MCF 10A (cell line): ENCODE data around the gene ALDH1B1. TPM values are rescaled to one million over a fixed set of nuclear protein-coding genes. Genes with fewer than 3 reads are reported as not detected.

ENCODE experiments used
- BruUV-seq: library from RNA; stranded (reverse); fragments of 400-500 nt; replicated peaks from 2 replicates; lab custom pipeline; 2021; lab: Mats Ljungman, UMichigan
- CTCF ChIA-PET: fragments of 300-600 bp; sonication (Branson Sonifier 250); formaldehyde crosslinking; extraction: SDS; loops from one replicate; lab custom pipeline; 2021; ENCODE audit warnings: antibody characterized with exemption, inconsistent platforms; lab: Yijun Ruan, JAX
- POLR2A ChIA-PET: fragments of 300-600, 350-650 bp; sonication (Branson Sonifier 250); formaldehyde crosslinking; extraction: SDS; loops from one replicate; lab custom pipeline; 2020; ENCODE audit warnings: antibody characterized with exemption, inconsistent platforms; lab: Yijun Ruan, JAX
- DNase-seq: peaks from one replicate; pipeline ENCODE4 v3.0.0-alpha.2; 2018; ENCODE audit not compliant: unreplicated experiment
- H3K27ac Mint-ChIP-seq: one replicate; pipeline ENCODE4 v1.8.0; 2022; ENCODE audit warnings: mild to moderate bottlenecking, low read depth, mixed read lengths; ENCODE audit not compliant: unreplicated experiment
- H3K27me3 Mint-ChIP-seq: one replicate; pipeline ENCODE4 v1.8.0; 2022; ENCODE audit warnings: mixed read lengths; ENCODE audit not compliant: insufficient read depth, unreplicated experiment
- H3K36me3 Mint-ChIP-seq: one replicate; pipeline ENCODE4 v1.8.0; 2022; ENCODE audit warnings: mild to moderate bottlenecking, moderate library complexity, mixed read lengths; ENCODE audit not compliant: insufficient read depth, unreplicated experiment
- H3K4me1 Mint-ChIP-seq: one replicate; pipeline ENCODE4 v1.8.0; 2022; ENCODE audit warnings: mixed read lengths; ENCODE audit not compliant: insufficient read depth, unreplicated experiment
- H3K4me3 Mint-ChIP-seq: one replicate; pipeline ENCODE4 v1.8.0; 2022; ENCODE audit warnings: mild to moderate bottlenecking, moderate library complexity, mixed read lengths; ENCODE audit not compliant: unreplicated experiment
- H3K9me3 Mint-ChIP-seq: one replicate; pipeline ENCODE4 v1.8.0; 2022; ENCODE audit warnings: mixed read lengths; ENCODE audit not compliant: unreplicated experiment
- intact Hi-C: fragments of 100-400 bp; cut with micrococcal nuclease; formaldehyde crosslinking; loops from 2 replicates; pipeline ENCODE4 v1.14.1; 2022
- total RNA-seq: library from RNA; stranded (reverse); gene quantifications from 2 replicates; pipeline ENCODE4 v1.2.3, GENCODE V29; 2022
- TF ChIP-seq, protein P1 (sequence below): fragments of 200-600 bp; IDR thresholded peaks from one replicate; pipeline ENCODE4 v1.8.0; 2022; ENCODE audit warnings: antibody characterized with exemption, mild to moderate bottlenecking; ENCODE audit not compliant: unreplicated experiment

Gene ALDH1B1
- total RNA-seq, 1 experiment from 2014 or later, result 26.2 TPM

DNA sequence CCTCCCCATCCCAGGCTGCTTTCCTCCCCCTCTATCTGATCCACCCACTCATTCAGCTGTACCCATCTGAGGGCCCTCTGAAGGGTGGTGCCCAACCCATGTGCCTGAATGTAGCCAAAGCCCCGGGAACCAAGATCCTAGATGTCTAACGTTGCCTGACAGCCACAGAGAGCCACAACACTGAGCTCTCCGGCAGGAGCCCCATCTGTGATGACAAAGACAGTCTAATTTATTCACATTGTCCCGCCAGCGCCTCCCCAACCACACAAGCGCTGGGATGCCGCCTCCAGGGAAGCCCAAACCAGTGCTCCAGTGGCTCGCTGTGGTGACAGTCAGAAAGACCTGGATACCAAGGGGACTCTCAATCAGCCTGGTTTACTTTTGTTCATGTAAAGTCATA is 23.4 kb downstream of the ALDH1B1 start:
- no peaks in the 10 kb centered on the region for H3K36me3 Mint-ChIP-seq
- no peak for DNase-seq
- ChIA-PET CTCF (interaction anchor here (0.6 kb wide), 1 partner anchor 219 kb away, joined by 4 read pairs; no protein-coding TSS in a partner anchor), POLR2A (no interaction called here)
- TF ChIP-seq, protein P1, sequence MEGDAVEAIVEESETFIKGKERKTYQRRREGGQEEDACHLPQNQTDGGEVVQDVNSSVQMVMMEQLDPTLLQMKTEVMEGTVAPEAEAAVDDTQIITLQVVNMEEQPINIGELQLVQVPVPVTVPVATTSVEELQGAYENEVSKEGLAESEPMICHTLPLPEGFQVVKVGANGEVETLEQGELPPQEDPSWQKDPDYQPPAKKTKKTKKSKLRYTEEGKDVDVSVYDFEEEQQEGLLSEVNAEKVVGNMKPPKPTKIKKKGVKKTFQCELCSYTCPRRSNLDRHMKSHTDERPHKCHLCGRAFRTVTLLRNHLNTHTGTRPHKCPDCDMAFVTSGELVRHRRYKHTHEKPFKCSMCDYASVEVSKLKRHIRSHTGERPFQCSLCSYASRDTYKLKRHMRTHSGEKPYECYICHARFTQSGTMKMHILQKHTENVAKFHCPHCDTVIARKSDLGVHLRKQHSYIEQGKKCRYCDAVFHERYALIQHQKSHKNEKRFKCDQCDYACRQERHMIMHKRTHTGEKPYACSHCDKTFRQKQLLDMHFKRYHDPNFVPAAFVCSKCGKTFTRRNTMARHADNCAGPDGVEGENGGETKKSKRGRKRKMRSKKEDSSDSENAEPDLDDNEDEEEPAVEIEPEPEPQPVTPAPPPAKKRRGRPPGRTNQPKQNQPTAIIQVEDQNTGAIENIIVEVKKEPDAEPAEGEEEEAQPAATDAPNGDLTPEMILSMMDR, result no peak
- H3K27me3 Mint-ChIP-seq, result peaks cover 39% of the 10 kb centered on the region
- intact Hi-C loops, result loop anchor here (10.0 kb wide), 1 partner anchor 159 kb away; no protein-coding TSS in a partner anchor
- H3K9me3 Mint-ChIP-seq, result no peaks in the 10 kb centered on the region
- H3K27ac Mint-ChIP-seq, result no peak overlapping the region
- H3K4me3 Mint-ChIP-seq, result no peak overlapping the region
- no peaks in the 10 kb centered on the region for H3K4me1 Mint-ChIP-seq
- no TSS peak for BruUV-seq

GRCh38 chr9:38416461-38416860 is 24.0 kb downstream of the ALDH1B1 start:
- ChIA-PET CTCF (interaction anchor here (0.5 to 6.0 kb wide), 12 partner anchors 8 to 973 kb away, joined by 3 to 37 read pairs (median 4); no protein-coding TSS in a partner anchor), POLR2A (no interaction called here)
- DNase-seq, result no peak
- intact Hi-C loops, result loop anchor here (10.0 kb wide), 1 partner anchor 158 kb away; no protein-coding TSS in a partner anchor
- Mint-ChIP-seq H3K4me3 (no peak overlapping the region), H3K36me3 (no peaks in the 10 kb centered on the region), H3K27me3 (peaks cover 33% of the 10 kb centered on the region), H3K27ac (no peak overlapping the region), H3K4me1 (no peaks in the 10 kb centered on the region), H3K9me3 (no peaks in the 10 kb centered on the region)
- BruUV-seq, result no TSS peak
- TF ChIP-seq, protein P1, result no peak

DNA sequence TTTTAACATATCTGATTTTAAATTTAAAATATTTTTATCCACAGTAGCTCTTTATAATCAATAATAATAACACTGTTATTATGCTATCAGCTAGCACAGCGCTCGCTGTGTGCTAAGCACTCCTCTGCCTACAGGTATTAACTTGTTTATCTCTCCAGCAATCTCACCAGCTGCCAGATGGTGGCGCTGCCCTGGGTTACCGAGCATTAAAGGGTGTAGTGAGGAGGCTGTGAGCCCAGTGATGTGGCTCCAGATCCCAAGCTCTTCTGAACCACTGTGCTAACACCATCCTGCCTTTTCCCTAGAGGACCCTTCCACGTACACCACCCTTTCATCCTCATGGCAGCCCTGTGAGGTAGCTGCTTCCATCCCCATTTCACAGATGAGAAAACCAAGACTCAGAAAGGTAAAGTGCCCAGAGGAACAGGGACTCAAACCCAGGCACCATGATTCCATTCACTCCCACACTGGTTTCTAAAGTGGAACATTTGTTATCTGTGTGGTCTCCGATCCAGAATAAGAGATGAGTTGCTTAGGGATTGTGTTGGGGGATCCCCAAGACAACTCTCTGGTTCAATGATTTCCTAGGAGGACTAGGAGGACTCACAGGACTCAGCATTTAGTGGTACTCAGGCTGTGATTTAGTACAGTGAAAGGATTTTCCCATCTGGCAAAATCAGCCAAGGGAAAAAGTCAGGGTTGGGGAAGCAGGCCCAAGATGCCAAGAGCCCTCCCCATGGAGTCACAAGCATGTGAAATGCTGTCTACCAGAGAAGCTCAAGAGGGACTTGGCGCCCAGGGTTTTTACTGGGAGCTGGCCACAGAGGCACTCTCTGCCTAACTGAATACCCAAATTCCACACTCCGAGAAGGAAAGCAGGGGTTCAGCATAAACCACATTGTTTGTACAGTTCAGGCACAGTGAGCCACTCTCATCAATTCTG is 24.8 kb downstream of the ALDH1B1 start:
- ChIA-PET POLR2A (no interaction called here), CTCF (interaction anchor here (0.5 to 6.0 kb wide), 14 partner anchors 9 to 974 kb away, joined by 3 to 37 read pairs (median 4); no protein-coding TSS in a partner anchor)
- H3K27me3 Mint-ChIP-seq, result peaks cover 25% of the 10 kb centered on the region
- H3K36me3 Mint-ChIP-seq, result no peaks in the 10 kb centered on the region
- no peaks in the 10 kb centered on the region for H3K9me3 Mint-ChIP-seq
- TF ChIP-seq, protein P1, result peak; percentile 54
- H3K27ac Mint-ChIP-seq, result no peak overlapping the region
- intact Hi-C loops, result loop anchor here (10.0 kb wide), 1 partner anchor 158 kb away; no protein-coding TSS in a partner anchor
- peak; percentile 43 for DNase-seq
- no TSS peak for BruUV-seq
- H3K4me3 Mint-ChIP-seq, result no peak overlapping the region
- no peaks in the 10 kb centered on the region for H3K4me1 Mint-ChIP-seq

- Mint-ChIP-seq H3K4me1 (no peaks in the 10 kb centered on the region), H3K4me3 (no peak overlapping the region), H3K27ac (no peak overlapping the region), H3K36me3 (no peaks in the 10 kb centered on the region), H3K9me3 (no peaks in the 10 kb centered on the region), H3K27me3 (peaks cover 14% of the 10 kb centered on the region)
- ChIA-PET POLR2A (interaction anchor here (0.6 kb wide), 1 partner anchor 1080 kb away, joined by 3 read pairs; no protein-coding TSS in a partner anchor), CTCF (interaction anchor here (3.7 to 6.0 kb wide), 2 partner anchors 15 to 18 kb away, joined by 18 to 37 read pairs; no protein-coding TSS in a partner anchor)
- BruUV-seq, result no TSS peak
- TF ChIP-seq, protein P1, result no peak
- no peak for DNase-seq
- intact Hi-C loops, result loop anchor here (10.0 kb wide), 1 partner anchor 156 kb away; no protein-coding TSS in a partner anchor
Measured at GRCh38 chr9:38418366-38418765, 25.9 kb downstream of the ALDH1B1 start.
